HepG2 (cell line): ENCODE data around the gene SLC35F1. TPM values are rescaled to one million over a fixed set of nuclear protein-coding genes. Genes with fewer than 3 reads are reported as not detected.

Experiments used
- ATAC-seq: fragments of 200-7000 bp; cut with Tn5 transposase; 3 replicates; pipeline ENCODE4 v1.9.1; 2020; ENCODE audit warnings: mild to moderate bottlenecking, moderate library complexity
- BruUV-seq: library from RNA; stranded (reverse); fragments of 400-500 nt; replicated peaks from 2 replicates; lab custom pipeline; 2021; lab: Mats Ljungman, UMichigan
- CTCF ChIA-PET: fragments of 300-600 bp; formaldehyde crosslinking; extraction: SDS; loops from one replicate; lab custom pipeline; 2021; ENCODE audit warnings: low total read pairs, inconsistent platforms, low intra/inter-chr PET ratio; lab: Yijun Ruan, JAX
- POLR2A ChIA-PET: fragments of 350-600 bp; sonication (Branson Sonifier 250); formaldehyde crosslinking; loops from one replicate; lab custom pipeline; 2020; ENCODE audit warnings: antibody characterized with exemption, inconsistent platforms; lab: Yijun Ruan, JAX
- DNase-seq: peaks from one replicate; pipeline ENCODE4 v3.0.0-alpha.2; 2015; ENCODE audit warnings: low spot score
- FAIRE-seq: peaks from 3 replicates; lab custom pipeline; 2011; peaks lifted over from hg19 to GRCh38; lab: Jason Lieb, UNC
- H2AFZ ChIP-seq: one replicate; pipeline ENCODE4 v1.6.1; 2011; ENCODE audit warnings: low read length, inconsistent platforms
- H3K27ac ChIP-seq: fragments of 300-600 bp; 3 replicates; pipeline ENCODE4 v1.8.0; 2011; ENCODE audit warnings: mixed run types, mild to moderate bottlenecking, mixed read lengths, low read length, inconsistent platforms; ENCODE audit not compliant: insufficient read depth; ENCODE audit errors: extremely low read length
- H3K27me3 ChIP-seq, 2 experiments: fragments of 200-600 bp in 1 of 2; 2 replicates in 1 of 2; 3 replicates in 1 of 2; pipeline versions ENCODE4 v1.6.0 to v1.8.0; 2011; ENCODE audit warnings: low read length in 2 of 2, mild to moderate bottlenecking in 2 of 2, moderate library complexity in 2 of 2, inconsistent platforms in 1 of 2; ENCODE audit not compliant: insufficient read depth in 2 of 2, control insufficient read depth in 1 of 2
- H3K36me3 ChIP-seq, 2 experiments: fragments of 200-600 bp in 1 of 2; replicated peaks in 1 of 2; 2 replicates in 1 of 2; 3 replicates in 1 of 2; pipeline versions ENCODE4 v1.5.1 to v1.8.0; 2011; ENCODE audit warnings: low read length in 2 of 2, inconsistent platforms in 1 of 2; ENCODE audit not compliant: insufficient read depth in 2 of 2, control insufficient read depth in 1 of 2
- H3K4me1 ChIP-seq: 2 replicates; pipeline ENCODE4 v1.5.1; 2012; ENCODE audit warnings: low read length, inconsistent platforms; ENCODE audit not compliant: insufficient read depth
- H3K4me2 ChIP-seq: 2 replicates; pipeline ENCODE4 v1.6.0; 2011; ENCODE audit warnings: low read depth, low read length, inconsistent platforms
- H3K4me3 ChIP-seq, 3 experiments: fragments of 200-600 bp in 1 of 3; sonication (generic), shearing (Covaris generic) in 1 of 3; replicated peaks in 1 of 3; 2 replicates each; pipeline ENCODE4 v1.5.1; 2011 to 2016; ENCODE audit warnings: low read length in 3 of 3, inconsistent platforms in 2 of 3, low read depth in 2 of 3, mild to moderate bottlenecking in 2 of 3, control low read depth in 1 of 3, mixed read lengths in 1 of 3; ENCODE audit not compliant: insufficient read depth in 1 of 3
- H3K79me2 ChIP-seq: one replicate; pipeline ENCODE4 v1.6.1; 2011; ENCODE audit warnings: low read length, inconsistent platforms; ENCODE audit not compliant: insufficient read depth
- H3K9ac ChIP-seq: 2 replicates; pipeline ENCODE4 v1.6.0; 2011; ENCODE audit warnings: mild to moderate bottlenecking, low read depth, low read length, inconsistent platforms; ENCODE audit not compliant: insufficient read depth
- H3K9me3 ChIP-seq: 2 replicates; pipeline ENCODE4 v1.5.1; 2012; ENCODE audit warnings: mild to moderate bottlenecking, low read length
- H4K20me1 ChIP-seq: 2 replicates; pipeline ENCODE4 v1.6.0; 2011; ENCODE audit warnings: inconsistent platforms, mild to moderate bottlenecking, low read length, moderate library complexity; ENCODE audit not compliant: insufficient read depth
- HINFP ChIP-seq: sonication (generic); formaldehyde crosslinking; IDR thresholded peaks from 2 replicates; pipeline ENCODE4 v1.4.0; 2020; ENCODE audit warnings: low read depth, mild to moderate bottlenecking, missing genetic modification reagents
- KAT8 ChIP-seq: IDR thresholded peaks from 2 replicates; pipeline ENCODE4 v1.6.1; 2016; ENCODE audit warnings: missing genetic modification reagents, missing compliant biosample characterization
- RBFOX2 ChIP-seq: fragments of 200-400 bp; formaldehyde crosslinking; IDR thresholded peaks from 2 replicates; pipeline ENCODE4 v1.6.1; 2017; ENCODE audit warnings: low read depth, mild to moderate bottlenecking, low read length
- SP5 ChIP-seq: IDR thresholded peaks from 2 replicates; pipeline ENCODE4 v1.6.1; 2016; ENCODE audit warnings: low read depth, borderline replicate concordance
- SRSF1 ChIP-seq: fragments of 200-400 bp; formaldehyde crosslinking; optimal IDR thresholded peaks from 2 replicates; pipeline ENCODE3; 2017; ENCODE audit warnings: mild to moderate bottlenecking, low read depth, low read length, moderate library complexity
- ZBTB26 ChIP-seq: IDR thresholded peaks from 2 replicates; pipeline ENCODE4 v1.6.1; 2016; ENCODE audit warnings: missing compliant biosample characterization, missing genetic modification reagents, borderline replicate concordance
- ZNF12 ChIP-seq: sonication (generic); formaldehyde crosslinking; IDR thresholded peaks from 2 replicates; pipeline ENCODE4 v1.5.0; 2020; ENCODE audit warnings: missing genetic modification reagents
- ZNF44 ChIP-seq: sonication (generic); formaldehyde crosslinking; IDR thresholded peaks from 2 replicates; pipeline ENCODE4 v1.5.1; 2020; ENCODE audit warnings: mild to moderate bottlenecking, missing genetic modification reagents
- ZNF724P ChIP-seq: sonication (generic); formaldehyde crosslinking; IDR thresholded peaks from 2 replicates; pipeline ENCODE4 v1.8.0; 2022; ENCODE audit warnings: missing genetic modification reagents, borderline replicate concordance
- ZNF883 ChIP-seq: sonication (generic); formaldehyde crosslinking; IDR thresholded peaks from 2 replicates; pipeline ENCODE4 v1.5.1; 2020; ENCODE audit warnings: mild to moderate bottlenecking, missing genetic modification reagents; ENCODE audit errors: not compliant biosample characterization
- WGBS: methylation state at CpG from one replicate; pipeline ENCODE4 v1.1.6; 2017; ENCODE audit warnings: low lambda C conversion rate; 5-methylcytosine and 5-hydroxymethylcytosine counted together
- in situ Hi-C: cut with HindIII; loops from 2 replicates; pipeline ENCODE4 v1.10.0; 2017; ENCODE audit warnings: low pct_unique_long_range_greater_than_20kb; ENCODE audit not compliant: extremely low pct_ligation_motif_present
- intact Hi-C: fragments of 100-400 bp; cut with micrococcal nuclease; formaldehyde crosslinking; loops from one replicate; pipeline ENCODE4 v1.10.0; 2022; ENCODE audit not compliant: unreplicated experiment
- polyA plus RNA-seq, 8 experiments: library from polyadenylated mRNA; depleted of rRNA in 3 of 8; stranded (reverse) in 7 of 8; unstranded in 1 of 8; fragments of >200 nt; fragmentation: Illumina TruSeq in 4 of 8; extraction: Trizol in 4 of 8; gene quantifications; 2 replicates each; pipeline versions ENCODE4 v1.2.1 to v1.2.3, GENCODE V29; 2011 to 2016; ENCODE audit warnings: low read depth in 4 of 8, missing spikeins in 1 of 8, mixed read lengths in 1 of 8; ENCODE audit not compliant: insufficient read depth in 1 of 8
- total RNA-seq, 5 experiments: library from RNA; depleted of rRNA; stranded (reverse); fragments of >200 nt; fragmentation: Illumina TruSeq; extraction: Trizol; gene quantifications; 2 replicates each; pipeline ENCODE4 v1.2.3, GENCODE V29; 2016; ENCODE audit warnings: low read depth in 1 of 5
- TF ChIP-seq, protein P1 (sequence below): sonication (generic); formaldehyde crosslinking; IDR thresholded peaks from 2 replicates; pipeline ENCODE4 v1.4.0; 2020; ENCODE audit warnings: mild to moderate bottlenecking, low read depth, missing genetic modification reagents

SLC35F1 gene
- total and polyA plus RNA-seq, 2 of the 13 experiments (the other 11 are each of a cell fraction or from before 2014, with no cell fraction given): 0.01 TPM; not detected in 1

GRCh38 chr6:118148561-118148960, 241.5 kb downstream of the SLC35F1 start:
- H3K36me3 ChIP-seq: no peaks in the 10 kb centered on the region
- no peak overlapping the region for H2AFZ ChIP-seq
- H3K79me2 ChIP-seq: no peaks in the 10 kb centered on the region
- no peaks in the 10 kb centered on the region for H4K20me1 ChIP-seq
- H3K4me3 ChIP-seq: no peak overlapping the region
- no peak overlapping the region for H3K4me2 ChIP-seq
- in situ Hi-C loops: no loop called here
- DNase-seq (no peak), FAIRE-seq (no peak), ATAC-seq (no peak)
- TF ChIP-seq SRSF1 (no peak), HINFP (CRISPR knock-in tag) (no peak), ZNF724P (CRISPR knock-in tag) (no peak), ZNF12 (CRISPR knock-in tag) (no peak), ZNF883 (CRISPR knock-in tag) (no peak), KAT8 (CRISPR knock-in tag) (no peak), SP5 (CRISPR knock-in tag) (no peak), ZBTB26 (no peak), RBFOX2 (no peak), ZNF44 (CRISPR knock-in tag) (no peak)
- TF ChIP-seq, protein P1, sequence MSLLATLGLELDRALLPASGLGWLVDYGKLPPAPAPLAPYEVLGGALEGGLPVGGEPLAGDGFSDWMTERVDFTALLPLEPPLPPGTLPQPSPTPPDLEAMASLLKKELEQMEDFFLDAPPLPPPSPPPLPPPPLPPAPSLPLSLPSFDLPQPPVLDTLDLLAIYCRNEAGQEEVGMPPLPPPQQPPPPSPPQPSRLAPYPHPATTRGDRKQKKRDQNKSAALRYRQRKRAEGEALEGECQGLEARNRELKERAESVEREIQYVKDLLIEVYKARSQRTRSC: no peak
- H3K27me3 ChIP-seq: no peaks in the 10 kb centered on the region; a peak in 1 of 5 replicates
- CTCF ChIA-PET: no interaction called here
- no peaks in the 10 kb centered on the region for H3K4me1 ChIP-seq
- no peak overlapping the region for H3K27ac ChIP-seq
- H3K9me3 ChIP-seq: no peaks in the 10 kb centered on the region
- no peak overlapping the region for H3K9ac ChIP-seq
- intact Hi-C loops: no loop called here
- POLR2A ChIA-PET: no interaction called here
- WGBS: 0% methylated on average over 2 of the region's 2 CpGs
- BruUV-seq: no TSS peak
